Measurements from ENCODE around the gene MINDY3.

The MINDY3 gene

GRCh38 chr10:15804109-15804508, 56.2 kb downstream of the MINDY3 start:
- DNase-seq = no peak

- no peak for DNase-seq
Observed at GRCh38 chr10:15802375-15802949, 57.8 kb downstream of the MINDY3 start.

GRCh38 chr10:15801641-15802040, 58.7 kb downstream of the MINDY3 start:
- DNase-seq = no peak

- no peak for DNase-seq
Observed at GRCh38 chr10:15801147-15801546, 59.2 kb downstream of the MINDY3 start.

- no peak for DNase-seq
Observed at GRCh38 chr10:15797346-15797745, 63.0 kb downstream of the MINDY3 start.

GRCh38 chr10:15796762-15797161, 63.5 kb downstream of the MINDY3 start:
- no peak for DNase-seq

GRCh38 chr10:15796098-15796759, 64.1 kb downstream of the MINDY3 start:
- DNase-seq = no peak

- no peak for DNase-seq
Observed at GRCh38 chr10:15795036-15795792, 65.1 kb downstream of the MINDY3 start.

- DNase-seq = no peak
Observed at GRCh38 chr10:15794569-15794968, 65.7 kb downstream of the MINDY3 start.

GRCh38 chr10:15793664-15794063, 66.6 kb downstream of the MINDY3 start:
- no peak for DNase-seq

- DNase-seq = no peak
Observed at GRCh38 chr10:15792777-15793176, 67.5 kb downstream of the MINDY3 start.

- no peak for DNase-seq
Observed at GRCh38 chr10:15791816-15792524, 68.3 kb downstream of the MINDY3 start.

- no peak for DNase-seq
Observed at GRCh38 chr10:15789793-15790525, 70.3 kb downstream of the MINDY3 start.

- no peak for DNase-seq
Observed at GRCh38 chr10:15787426-15787825, 72.9 kb downstream of the MINDY3 start.

- no peak for DNase-seq
Observed at GRCh38 chr10:15784662-15785300, 75.5 kb downstream of the MINDY3 start.

GRCh38 chr10:15783941-15784636, 76.2 kb downstream of the MINDY3 start:
- DNase-seq = no peak

GRCh38 chr10:15782851-15783250, 77.5 kb downstream of the MINDY3 start:
- no peak for DNase-seq

- DNase-seq = no peak
Observed at GRCh38 chr10:15781381-15781960, 78.8 kb downstream of the MINDY3 start.

GRCh38 chr10:15780353-15781135, 79.8 kb downstream of the MINDY3 start:
- DNase-seq = no peak

GRCh38 chr10:15775513-15775912, 84.8 kb downstream of the MINDY3 start:
- no peak for DNase-seq

Measured in NCI-H1092 treated with DMSO at 0.1 percent for 48 hours (cell line).